Measurements from ENCODE around the gene C1orf35.

The C1orf35 gene

DNA sequence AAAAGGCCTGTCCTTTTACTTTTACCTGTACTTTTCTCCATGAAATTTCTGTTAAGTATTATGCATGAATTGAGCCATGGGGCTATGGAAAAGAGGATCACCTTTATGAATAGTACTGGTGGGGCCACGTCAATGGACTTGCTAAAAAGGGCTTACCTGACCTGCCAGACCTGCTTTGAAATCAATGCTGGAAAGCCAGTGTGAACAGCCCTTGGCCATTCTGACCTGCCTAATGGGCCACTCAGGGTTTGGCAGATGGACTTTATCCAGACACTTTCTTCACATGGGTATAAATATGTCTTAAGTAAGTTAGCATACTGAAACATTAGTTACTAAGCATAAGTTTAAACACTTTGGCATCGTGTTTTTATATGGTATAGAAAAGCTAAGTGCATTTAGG, 28.6 kb upstream of the C1orf35 start:
- in situ Hi-C loops (cut with HindIII; ENCODE audit: low sequenced_read_pairs) = no loop called here
- no peak overlapping the region for H3K4me3 ChIP-seq (ENCODE audit: low read depth, low read length)
- TF ChIP-seq, protein P1, sequence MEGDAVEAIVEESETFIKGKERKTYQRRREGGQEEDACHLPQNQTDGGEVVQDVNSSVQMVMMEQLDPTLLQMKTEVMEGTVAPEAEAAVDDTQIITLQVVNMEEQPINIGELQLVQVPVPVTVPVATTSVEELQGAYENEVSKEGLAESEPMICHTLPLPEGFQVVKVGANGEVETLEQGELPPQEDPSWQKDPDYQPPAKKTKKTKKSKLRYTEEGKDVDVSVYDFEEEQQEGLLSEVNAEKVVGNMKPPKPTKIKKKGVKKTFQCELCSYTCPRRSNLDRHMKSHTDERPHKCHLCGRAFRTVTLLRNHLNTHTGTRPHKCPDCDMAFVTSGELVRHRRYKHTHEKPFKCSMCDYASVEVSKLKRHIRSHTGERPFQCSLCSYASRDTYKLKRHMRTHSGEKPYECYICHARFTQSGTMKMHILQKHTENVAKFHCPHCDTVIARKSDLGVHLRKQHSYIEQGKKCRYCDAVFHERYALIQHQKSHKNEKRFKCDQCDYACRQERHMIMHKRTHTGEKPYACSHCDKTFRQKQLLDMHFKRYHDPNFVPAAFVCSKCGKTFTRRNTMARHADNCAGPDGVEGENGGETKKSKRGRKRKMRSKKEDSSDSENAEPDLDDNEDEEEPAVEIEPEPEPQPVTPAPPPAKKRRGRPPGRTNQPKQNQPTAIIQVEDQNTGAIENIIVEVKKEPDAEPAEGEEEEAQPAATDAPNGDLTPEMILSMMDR (IDR thresholded peaks at IDR 0.05; ENCODE audit: low read depth, low read length, missing control alignments) = no peak
- DNase-seq (ENCODE audit: low read depth) = no peak

DNA sequence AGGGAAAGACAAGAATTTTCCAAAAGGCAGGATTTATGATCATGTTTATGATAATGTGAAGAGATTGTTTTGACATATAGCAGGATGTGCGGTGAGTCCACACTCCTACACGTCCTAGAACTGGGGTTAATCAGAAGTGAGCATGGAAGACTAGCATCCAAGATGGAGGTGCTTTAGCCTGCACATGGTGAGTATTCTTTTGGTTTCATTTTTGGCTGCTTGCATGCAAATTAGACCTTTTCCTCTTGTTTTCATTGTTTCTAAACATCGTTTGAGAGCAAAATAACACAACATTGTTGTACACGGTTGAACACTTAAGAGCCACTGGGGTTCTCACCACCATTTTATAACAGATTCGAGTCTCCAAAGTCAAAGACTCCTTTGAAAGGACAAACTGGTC, 22.1 kb upstream of the C1orf35 start:
- in situ Hi-C loops (cut with HindIII; ENCODE audit: low sequenced_read_pairs) = loop anchor here (10.0 kb wide), 1 partner anchor 60 kb away; no protein-coding TSS in a partner anchor

DNA sequence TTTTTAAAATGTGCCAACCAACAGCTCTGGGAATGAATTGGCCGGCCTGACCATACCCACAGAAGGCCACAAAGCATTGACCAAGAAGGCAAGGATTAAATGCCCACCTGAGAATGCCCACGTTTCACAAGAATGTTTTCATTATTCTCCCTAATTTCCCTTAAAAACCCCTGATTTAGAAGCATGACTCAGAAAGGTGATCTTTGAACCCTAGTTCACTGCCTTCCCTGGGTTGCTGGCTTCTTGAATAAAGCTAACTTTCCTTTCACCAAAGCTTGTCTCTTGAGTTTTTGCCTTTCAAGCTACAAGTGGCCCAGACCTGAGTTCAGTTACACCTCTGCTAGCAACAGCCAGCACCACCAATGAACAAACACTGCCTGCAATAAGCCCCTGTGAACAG, 20.4 kb upstream of the C1orf35 start:
- in situ Hi-C loops (cut with HindIII; ENCODE audit: low sequenced_read_pairs) = loop anchor here (10.0 kb wide), 1 partner anchor 61 kb away; no protein-coding TSS in a partner anchor
- no peak for DNase-seq (ENCODE audit: low read depth)
- H3K4me3 ChIP-seq (ENCODE audit: low read depth, low read length) = no peak overlapping the region

More for the DNA sequence above, 22.1 kb upstream of the C1orf35 start:
- TF ChIP-seq, protein P1 (IDR thresholded peaks at IDR 0.05; ENCODE audit: low read depth, low read length, missing control alignments) = no peak
- no peak for DNase-seq (ENCODE audit: low read depth)
- H3K4me3 ChIP-seq (ENCODE audit: low read depth, low read length) = no peak overlapping the region

DNA sequence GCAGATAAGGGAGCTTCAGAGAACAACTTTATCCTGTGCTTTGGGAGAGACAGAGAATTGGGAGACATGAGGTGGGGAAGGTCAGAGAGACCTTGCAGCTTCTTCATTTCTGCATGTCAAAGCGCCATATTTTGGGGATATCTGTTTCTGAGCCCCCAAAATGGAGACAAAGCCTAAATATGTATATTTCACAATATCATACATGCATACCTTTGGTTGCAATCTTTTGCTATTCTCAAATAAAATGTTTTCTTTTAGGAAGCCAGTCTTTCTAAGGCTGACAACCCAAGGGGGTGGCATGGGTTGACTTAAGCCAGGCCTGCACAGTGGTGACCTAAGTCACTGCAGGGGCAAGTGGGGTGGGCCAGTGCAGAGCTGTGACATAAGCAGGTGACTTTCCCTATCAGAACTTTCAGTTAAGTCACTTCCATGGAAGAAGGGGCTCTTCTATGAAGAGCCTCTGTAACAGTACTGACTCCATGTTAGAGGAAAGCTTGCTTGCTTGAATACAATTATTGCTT, 19.9 kb upstream of the C1orf35 start:
- TF ChIP-seq, protein P1 (IDR thresholded peaks at IDR 0.05; ENCODE audit: low read depth, low read length, missing control alignments) = no peak
- no peak for DNase-seq (ENCODE audit: low read depth)
- in situ Hi-C loops (cut with HindIII; ENCODE audit: low sequenced_read_pairs) = loop anchor here (10.0 kb wide), 1 partner anchor 62 kb away; no protein-coding TSS in a partner anchor

More for the DNA sequence above, 20.4 kb upstream of the C1orf35 start:
- TF ChIP-seq, protein P1 (IDR thresholded peaks at IDR 0.05; ENCODE audit: low read depth, low read length, missing control alignments) = no peak

DNA sequence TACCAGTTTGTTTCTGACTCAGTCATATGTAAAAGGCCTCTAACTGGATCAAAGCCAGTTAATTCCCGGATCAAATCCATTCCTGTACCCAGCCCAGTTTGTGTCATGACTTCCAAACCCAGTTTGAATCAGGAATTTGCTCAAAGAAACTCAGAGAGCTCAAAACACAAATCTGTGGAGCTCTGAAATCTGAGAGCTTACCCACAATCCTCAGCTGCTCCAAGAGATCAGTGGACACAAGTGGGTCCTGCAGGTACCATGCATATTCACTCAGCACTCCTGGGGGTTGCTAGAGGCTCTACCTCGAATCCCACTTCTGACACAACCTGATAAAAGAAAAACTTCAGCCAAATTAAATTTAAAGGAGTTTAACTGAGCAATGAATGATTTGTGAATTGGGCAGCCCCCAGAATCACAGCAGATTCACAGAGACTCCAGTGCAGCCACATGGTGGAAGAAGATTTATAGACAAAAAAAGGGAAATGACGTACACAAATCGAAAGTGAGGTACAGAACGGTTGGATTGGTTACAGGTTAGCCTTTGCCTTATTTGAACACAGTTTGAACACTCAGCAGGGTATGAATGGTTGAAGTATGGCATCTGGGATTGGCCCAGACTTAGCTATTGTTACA, 17.8 kb upstream of the C1orf35 start:
- no peak overlapping the region for H3K4me3 ChIP-seq (ENCODE audit: low read depth, low read length)
- TF ChIP-seq, protein P1 (IDR thresholded peaks at IDR 0.05; ENCODE audit: low read depth, low read length, missing control alignments) = no peak
- in situ Hi-C loops (cut with HindIII; ENCODE audit: low sequenced_read_pairs) = loop anchor here (10.0 kb wide), 1 partner anchor 64 kb away; no protein-coding TSS in a partner anchor
- DNase-seq (ENCODE audit: low read depth) = no peak

More for the DNA sequence above, 19.9 kb upstream of the C1orf35 start:
- no peak overlapping the region for H3K4me3 ChIP-seq (ENCODE audit: low read depth, low read length)

DNA sequence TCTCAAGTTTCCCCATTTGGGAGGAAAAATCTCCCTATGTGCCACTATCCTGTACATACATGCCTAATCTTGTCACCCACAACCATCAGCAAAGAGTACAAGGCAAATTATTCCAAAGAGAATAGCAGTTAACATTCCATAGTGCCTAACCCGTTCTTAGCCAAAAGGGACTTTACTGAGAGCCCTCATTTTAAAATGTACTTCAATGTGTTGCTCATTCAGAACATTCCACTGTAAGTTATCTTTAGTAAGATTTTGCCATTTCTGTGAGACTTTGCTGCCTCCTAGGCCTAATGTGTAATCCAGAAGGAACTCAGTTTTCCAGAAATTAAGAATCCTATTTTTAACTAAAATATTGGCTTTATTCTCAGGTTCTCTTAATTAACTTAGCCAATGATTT, 17.2 kb upstream of the C1orf35 start:
- no peak for DNase-seq (ENCODE audit: low read depth)
- in situ Hi-C loops (cut with HindIII; ENCODE audit: low sequenced_read_pairs) = loop anchor here (10.0 kb wide), 1 partner anchor 64 kb away; no protein-coding TSS in a partner anchor
- TF ChIP-seq, protein P1 (IDR thresholded peaks at IDR 0.05; ENCODE audit: low read depth, low read length, missing control alignments) = no peak
- H3K4me3 ChIP-seq (ENCODE audit: low read depth, low read length) = no peak overlapping the region

All from astrocyte of the cerebellum (primary cell).